H1 (cell line): ENCODE data around the gene PDE1A. TPM values are rescaled to one million over a fixed set of nuclear protein-coding genes. Genes with fewer than 3 reads are reported as not detected.

ENCODE experiments used
- CTCF ChIA-PET: fragments of 300-600 bp; sonication (Branson Sonifier 250); formaldehyde crosslinking; loops from one replicate; lab custom pipeline; 2021; ENCODE audit not compliant: partially characterized antibody; lab: Charles Lee
- POLR2A ChIA-PET: fragments of 300-600 bp; sonication (Branson Sonifier 250); formaldehyde crosslinking; loops from one replicate; lab custom pipeline; 2021; ENCODE audit warnings: inconsistent platforms; ENCODE audit not compliant: partially characterized antibody; lab: Charles Lee
- DNase-seq, 2 experiments: peaks; one replicate each; pipeline versions ENCODE4 v3.0.0 to v3.0.0-alpha.2; 2010 to 2022; ENCODE audit warnings: low spot score in 2 of 2, low read depth in 1 of 2, mixed read lengths in 1 of 2
- FAIRE-seq: peaks from 2 replicates; lab custom pipeline; 2011; peaks lifted over from hg19 to GRCh38; lab: Jason Lieb, UNC
- H2AFZ ChIP-seq: 2 replicates; pipeline ENCODE4 v1.8.1; 2012; ENCODE audit warnings: low read length, inconsistent platforms
- H2AK5ac ChIP-seq: 2 replicates; pipeline ENCODE4 v1.6.1; 2013; ENCODE audit warnings: low read depth, low read length
- H2BK120ac ChIP-seq: replicated peaks from 2 replicates; pipeline ENCODE3; 2013; ENCODE audit warnings: low read depth, low read length, inconsistent platforms
- H2BK12ac ChIP-seq: 2 replicates; pipeline ENCODE4 v1.6.1; 2013; ENCODE audit warnings: low read depth, low read length
- H2BK15ac ChIP-seq: 2 replicates; pipeline ENCODE4 v1.6.1; 2013; ENCODE audit warnings: low read length
- H2BK20ac ChIP-seq: 2 replicates; pipeline ENCODE4 v1.6.1; 2013; ENCODE audit warnings: low read length
- H2BK5ac ChIP-seq: 2 replicates; pipeline ENCODE4 v1.6.1; 2013; ENCODE audit warnings: low read depth, low read length
- H3K14ac ChIP-seq: 2 replicates; pipeline ENCODE4 v1.6.1; 2013; ENCODE audit warnings: inconsistent platforms; ENCODE audit not compliant: insufficient read length
- H3K18ac ChIP-seq: 2 replicates; pipeline ENCODE4 v1.6.1; 2013; ENCODE audit warnings: low read length; ENCODE audit errors: extremely low read depth
- H3K23ac ChIP-seq: 2 replicates; pipeline ENCODE4 v1.6.1; 2013; ENCODE audit warnings: inconsistent platforms; ENCODE audit not compliant: insufficient read length
- H3K23me2 ChIP-seq: 2 replicates; pipeline ENCODE4 v1.6.1; 2013; ENCODE audit warnings: low read depth, low read length
- H3K27ac ChIP-seq: 2 replicates; pipeline ENCODE4 v1.6.1; 2011; ENCODE audit warnings: low read depth, low read length, inconsistent platforms
- H3K27me3 ChIP-seq, 4 experiments: replicated peaks in 1 of 4; 1 replicate in 1 of 4; 2 replicates in 3 of 4; pipeline versions ENCODE4 v1.6.1 to v1.8.1; 2011 to 2013; ENCODE audit warnings: low read length in 3 of 4, mild to moderate bottlenecking in 3 of 4, inconsistent platforms in 2 of 4, mixed read lengths in 2 of 4, moderate library complexity in 1 of 4; ENCODE audit not compliant: control insufficient read depth in 3 of 4, insufficient read depth in 3 of 4; ENCODE audit errors: extremely low read depth in 1 of 4
- H3K36me3 ChIP-seq, 4 experiments: 2 replicates each; pipeline versions ENCODE4 v1.6.1 to v1.8.1; 2011 to 2013; ENCODE audit warnings: mild to moderate bottlenecking in 4 of 4, low read length in 3 of 4, moderate library complexity in 2 of 4, control low read depth in 1 of 4, inconsistent platforms in 1 of 4; ENCODE audit not compliant: insufficient read depth in 4 of 4, control insufficient read depth in 2 of 4
- H3K4ac ChIP-seq: replicated peaks from 2 replicates; pipeline ENCODE3; 2013; ENCODE audit warnings: low read length, low read depth, mixed read lengths, inconsistent platforms; ENCODE audit not compliant: insufficient read length
- H3K4me1 ChIP-seq, 4 experiments: replicated peaks in 1 of 4; 1 replicate in 1 of 4; 2 replicates in 3 of 4; pipeline versions ENCODE4 v1.6.1 to v1.8.1; 2011 to 2013; ENCODE audit warnings: low read length in 3 of 4, inconsistent platforms in 2 of 4, mixed read lengths in 1 of 4; ENCODE audit not compliant: insufficient read depth in 4 of 4, control insufficient read depth in 3 of 4
- H3K4me2 ChIP-seq, 2 experiments: 2 replicates each; pipeline versions ENCODE4 v1.6.1 to v1.8.1; 2011 to 2013; ENCODE audit warnings: low read depth in 2 of 2, low read length in 2 of 2, control low read depth in 1 of 2, inconsistent platforms in 1 of 2, mild to moderate bottlenecking in 1 of 2; ENCODE audit not compliant: insufficient read depth in 1 of 2
- H3K4me3 ChIP-seq, 4 experiments: fragments of 200-600, 300-600 bp in 1 of 4; sonication (generic), shearing (Covaris generic), sonication (Bioruptor Twin) in 1 of 4; 2 replicates each; pipeline versions ENCODE4 v1.5.1 to v1.8.1; 2011 to 2016; ENCODE audit warnings: low read length in 4 of 4, low read depth in 3 of 4, control low read depth in 2 of 4, inconsistent platforms in 2 of 4, mild to moderate bottlenecking in 2 of 4, mixed read lengths in 1 of 4, moderate library complexity in 1 of 4; ENCODE audit not compliant: insufficient read depth in 2 of 4; ENCODE audit errors: extremely low read depth in 1 of 4
- H3K56ac ChIP-seq: replicated peaks from 2 replicates; pipeline ENCODE3; 2013; ENCODE audit warnings: low read depth, mild to moderate bottlenecking, mixed read lengths, low read length, inconsistent platforms; ENCODE audit not compliant: insufficient read length
- H3K79me1 ChIP-seq: 2 replicates; pipeline ENCODE4 v1.6.1; 2013; ENCODE audit warnings: low read depth, low read length, control low read depth
- H3K79me2 ChIP-seq, 2 experiments: 2 replicates each; pipeline versions ENCODE4 v1.6.1 to v1.8.1; 2012 to 2013; ENCODE audit warnings: low read length in 2 of 2, mild to moderate bottlenecking in 2 of 2, inconsistent platforms in 1 of 2; ENCODE audit not compliant: insufficient read depth in 2 of 2, control insufficient read depth in 1 of 2
- H3K9ac ChIP-seq, 4 experiments: replicated peaks in 1 of 4; 1 replicate in 1 of 4; 2 replicates in 3 of 4; pipeline versions ENCODE4 v1.6.1 to v1.8.1; 2011 to 2013; ENCODE audit warnings: low read depth in 3 of 4, low read length in 3 of 4, control low read depth in 2 of 4, mild to moderate bottlenecking in 2 of 4, moderate library complexity in 2 of 4, inconsistent platforms in 1 of 4; ENCODE audit errors: extremely low read depth in 1 of 4
- H3K9me3 ChIP-seq, 2 experiments: 2 replicates each; pipeline versions ENCODE4 v1.6.1 to v1.8.1; 2012 to 2013; ENCODE audit warnings: mild to moderate bottlenecking in 2 of 2, moderate library complexity in 2 of 2, control low read depth in 1 of 2, inconsistent platforms in 1 of 2, low read depth in 1 of 2, low read length in 1 of 2, mixed read lengths in 1 of 2; ENCODE audit not compliant: insufficient read depth in 2 of 2
- H4K20me1 ChIP-seq, 2 experiments: replicated peaks in 1 of 2; 2 replicates each; pipeline versions ENCODE3 to v1.8.1; 2011 to 2013; ENCODE audit warnings: inconsistent platforms in 2 of 2, low read length in 2 of 2, mild to moderate bottlenecking in 1 of 2; ENCODE audit not compliant: insufficient read depth in 2 of 2, control insufficient read depth in 1 of 2
- H4K5ac ChIP-seq: 2 replicates; pipeline ENCODE4 v1.6.1; 2013; ENCODE audit warnings: low read length, low read depth, mixed read lengths, inconsistent platforms; ENCODE audit not compliant: insufficient read length
- H4K8ac ChIP-seq: 2 replicates; pipeline ENCODE4 v1.8.0; 2013; ENCODE audit warnings: mild to moderate bottlenecking, moderate library complexity, low read length, inconsistent platforms; ENCODE audit not compliant: insufficient read depth; ENCODE audit errors: extremely low read depth
- H4K91ac ChIP-seq: replicated peaks from 2 replicates; pipeline ENCODE3; 2013; ENCODE audit warnings: low read length, mixed read lengths, inconsistent platforms; ENCODE audit not compliant: insufficient read length
- CREB1 ChIP-seq: IDR thresholded peaks from 2 replicates; pipeline ENCODE4 v1.6.1; 2012; ENCODE audit warnings: inconsistent platforms
- EGR1 ChIP-seq: IDR thresholded peaks from 2 replicates; pipeline ENCODE4 v1.6.1; 2011; ENCODE audit warnings: low read depth, low read length, borderline replicate concordance
- EP300 ChIP-seq, 2 experiments: IDR thresholded peaks; 1 replicate in 1 of 2; 2 replicates in 1 of 2; pipeline ENCODE4 v1.6.1; 2011 to 2012; ENCODE audit warnings: low read depth in 2 of 2, low read length in 2 of 2, mild to moderate bottlenecking in 2 of 2, borderline replicate concordance in 1 of 2, inconsistent platforms in 1 of 2, moderate library complexity in 1 of 2
- EZH2 ChIP-seq: fragments of 200-600 bp; sonication (generic); IDR thresholded peaks from 2 replicates; pipeline ENCODE4 v1.7.1; 2012; ENCODE audit warnings: low read depth, mild to moderate bottlenecking, moderate library complexity, low read length, inconsistent platforms; ENCODE audit not compliant: severe bottlenecking
- JUND ChIP-seq: IDR thresholded peaks from 2 replicates; pipeline ENCODE4 v1.6.1; 2011; ENCODE audit warnings: mild to moderate bottlenecking, improper control_type of control experiment, low read length
- KDM4A ChIP-seq: IDR thresholded peaks from one replicate; pipeline ENCODE4 v1.7.1; 2012; ENCODE audit warnings: low read depth, mild to moderate bottlenecking, moderate library complexity, low read length, inconsistent platforms; ENCODE audit not compliant: severe bottlenecking
- RNF2 ChIP-seq: fragments of 200-900, 300-1000 bp; sonication (generic); IDR thresholded peaks from 2 replicates; pipeline ENCODE4 v1.7.1; 2016; ENCODE audit warnings: borderline replicate concordance, low read depth, mild to moderate bottlenecking, antibody characterized with exemption, low read length; ENCODE audit not compliant: poor library complexity, severe bottlenecking; ENCODE audit errors: missing control alignments
- RXRA ChIP-seq: IDR thresholded peaks from 2 replicates; pipeline ENCODE4 v1.6.1; 2011; ENCODE audit warnings: low read depth, mild to moderate bottlenecking, low read length, moderate library complexity; ENCODE audit not compliant: insufficient read depth
- SIX5 ChIP-seq: IDR thresholded peaks from 2 replicates; pipeline ENCODE4 v1.6.1; 2011; ENCODE audit warnings: mild to moderate bottlenecking, low read depth, low read length
- SP1 ChIP-seq: IDR thresholded peaks from 2 replicates; pipeline ENCODE4 v1.6.1; 2011; ENCODE audit warnings: low read depth, low read length
- SP2 ChIP-seq: IDR thresholded peaks from 2 replicates; pipeline ENCODE4 v1.6.1; 2012; ENCODE audit warnings: mild to moderate bottlenecking, low read length, inconsistent platforms
- SUZ12 ChIP-seq: fragments of 200-600 bp; sonication (generic); IDR thresholded peaks from 2 replicates; pipeline ENCODE4 v1.6.1; 2012; ENCODE audit warnings: mild to moderate bottlenecking, inconsistent platforms, low read length, moderate library complexity, mixed read lengths
- TAF1 ChIP-seq: IDR thresholded peaks from 2 replicates; pipeline ENCODE4 v1.6.1; 2011; ENCODE audit warnings: mild to moderate bottlenecking, low read depth, low read length
- TCF12 ChIP-seq: IDR thresholded peaks from 2 replicates; pipeline ENCODE4 v1.6.1; 2011; ENCODE audit warnings: low read depth, mild to moderate bottlenecking, low read length
- YY1 ChIP-seq: IDR thresholded peaks from 2 replicates; pipeline ENCODE4 v1.6.1; 2011; ENCODE audit warnings: low read depth, mild to moderate bottlenecking, low read length
- polyA plus RNA-seq, 7 experiments: library from polyadenylated mRNA; depleted of rRNA in 3 of 7; stranded (reverse) in 5 of 7; unstranded in 2 of 7; fragments of >200 nt in 5 of 7; fragments of 200-250 nt in 2 of 7; gene quantifications; 1 replicate in 5 of 7; 2 replicates in 1 of 7; 4 replicates in 1 of 7; pipeline versions ENCODE4 v1.2.1 to v1.2.3, GENCODE V29; 2011 to 2013; ENCODE audit warnings: missing spikeins in 2 of 7, mixed read lengths in 2 of 7
- total RNA-seq: library from RNA; stranded (reverse); fragmentation: NEBNext Ultra II Directional; extraction: Animal tissue kit (Norgen Biotek cat#: 25700); gene quantifications from 2 replicates; pipeline ENCODE4 v1.2.1, GENCODE V29; 2021

The PDE1A gene
- total and polyA plus RNA-seq, 2 of the 8 experiments (the other 6 are each of a cell fraction or from before 2014, with no cell fraction given): 0.34 TPM; not detected in 1

DNA sequence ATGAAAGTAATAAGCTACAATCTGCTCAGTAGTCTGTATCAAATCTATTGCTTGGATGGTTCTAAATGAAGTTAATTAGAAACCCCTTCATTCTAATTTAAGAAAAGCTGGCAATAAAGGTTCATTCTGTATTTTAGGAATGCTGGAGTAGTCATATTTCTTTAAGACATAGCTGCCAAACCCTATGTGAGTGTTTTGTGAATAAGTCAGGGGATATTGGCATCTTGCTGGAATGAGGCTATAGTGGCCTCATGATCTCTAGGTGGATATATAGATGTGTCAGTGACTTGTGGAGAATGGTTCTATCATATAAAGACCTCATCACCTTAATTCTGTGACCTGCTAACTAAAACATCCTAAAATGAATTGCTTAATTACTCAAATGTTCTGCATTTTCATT is 196.3 kb downstream of the PDE1A start:
- no peak overlapping the region for H3K4ac ChIP-seq
- ChIA-PET CTCF (interaction anchor here (1.0 to 1.1 kb wide), 2 partner anchors 10 to 44 kb away, joined by 3 to 4 read pairs; no protein-coding TSS in a partner anchor), POLR2A (no interaction called here)
- no peak overlapping the region for H2BK12ac ChIP-seq
- H3K56ac ChIP-seq: no peak overlapping the region
- H2AK5ac ChIP-seq: no peak overlapping the region
- H2BK120ac ChIP-seq: no peak overlapping the region
- no peak overlapping the region for H3K4me3 ChIP-seq
- H3K36me3 ChIP-seq: no peaks in the 10 kb centered on the region
- no peak overlapping the region for H4K8ac ChIP-seq
- no peak for TF ChIP-seq TAF1
- no peak for TF ChIP-seq SP1
- TF ChIP-seq SUZ12: no peak
- no peak for TF ChIP-seq EZH2
- TF ChIP-seq CREB1: no peak
- TF ChIP-seq TCF12: no peak
- TF ChIP-seq RXRA: no peak
- no peak for TF ChIP-seq SP2
- no peak for TF ChIP-seq EP300 (IDR thresholded peaks at IDR 0.05; ENCODE audit: borderline replicate concordance in 1 of 2, low read depth in 2 of 2, low read length in 2 of 2)
- TF ChIP-seq KDM4A: no peak
- no peak for TF ChIP-seq RNF2
- no peak for TF ChIP-seq JUND
- no peak for TF ChIP-seq SIX5
- no peak for TF ChIP-seq YY1
- no peak for TF ChIP-seq EGR1
- no peak overlapping the region for H2AFZ ChIP-seq
- no peaks in the 10 kb centered on the region for H3K79me2 ChIP-seq
- no peaks in the 10 kb centered on the region for H3K4me1 ChIP-seq
- H4K5ac ChIP-seq: no peak overlapping the region
- H3K4me2 ChIP-seq: no peak overlapping the region
- no peaks in the 10 kb centered on the region for H3K9me3 ChIP-seq
- H2BK5ac ChIP-seq: no peak overlapping the region
- DNase-seq (no peak), FAIRE-seq (no peak)
- H3K23ac ChIP-seq: no peak overlapping the region
- no peak overlapping the region for H3K18ac ChIP-seq
- H3K9ac ChIP-seq: no peak overlapping the region
- no peaks in the 10 kb centered on the region for H3K27me3 ChIP-seq
- H3K27ac ChIP-seq: no peak overlapping the region
- no peak overlapping the region for H3K14ac ChIP-seq
- H4K20me1 ChIP-seq: no peaks in the 10 kb centered on the region
- no peak overlapping the region for H2BK20ac ChIP-seq
- H4K91ac ChIP-seq: no peak overlapping the region
- no peaks in the 10 kb centered on the region for H3K79me1 ChIP-seq
- H2BK15ac ChIP-seq: no peak overlapping the region
- H3K23me2 ChIP-seq: no peaks in the 10 kb centered on the region
